HL-60 (cell line): ENCODE measurements around the gene UBR2.
A peak's percentile ranks its signal among the peaks of the same experiment; 100 is the strongest.

ENCODE experiments used
- DNase-seq, 2 experiments: peaks; one replicate each; pipeline ENCODE4 v3.0.0-alpha.2; 2010 to 2020; ENCODE audit warnings: low read depth in 1 of 2, low spot score in 1 of 2
- H3K27ac ChIP-seq: fragments of 250-450 bp; sonication (Bioruptor Pico); replicated peaks from 2 replicates; pipeline ENCODE4 v1.5.1; 2020; ENCODE audit warnings: mild to moderate bottlenecking, moderate library complexity
- H3K27me3 ChIP-seq: fragments of 250-450 bp; sonication (Bioruptor Pico); 2 replicates; pipeline ENCODE4 v1.5.1; 2021; ENCODE audit warnings: mild to moderate bottlenecking, moderate library complexity; ENCODE audit not compliant: insufficient read depth, poor library complexity, severe bottlenecking
- H3K4me3 ChIP-seq: replicated peaks from 2 replicates; pipeline ENCODE4 v1.5.1; 2011; ENCODE audit warnings: mild to moderate bottlenecking, control low read depth, low read length; ENCODE audit not compliant: insufficient read depth
- GABPA ChIP-seq: IDR thresholded peaks from 2 replicates; pipeline ENCODE4 v1.6.1; 2012; ENCODE audit warnings: low read depth
- POLR2AphosphoS5 ChIP-seq: IDR thresholded peaks from 2 replicates; pipeline ENCODE4 v1.6.1; 2012; ENCODE audit warnings: low read depth
- SPI1 ChIP-seq: IDR thresholded peaks from 2 replicates; pipeline ENCODE4 v1.6.1; 2012; ENCODE audit warnings: low read depth, mild to moderate bottlenecking, borderline replicate concordance
- TF ChIP-seq, protein P1 (sequence below): IDR thresholded peaks from 2 replicates; pipeline ENCODE4 v1.6.1; 2012; ENCODE audit warnings: low read depth; ENCODE audit not compliant: insufficient replicate concordance
- TF ChIP-seq, protein P2 (sequence below): IDR thresholded peaks from one replicate; pipeline ENCODE4 v1.5.1; 2011; ENCODE audit warnings: low read length, control low read depth, inconsistent platforms; ENCODE audit not compliant: insufficient read depth

UBR2 gene

DNA sequence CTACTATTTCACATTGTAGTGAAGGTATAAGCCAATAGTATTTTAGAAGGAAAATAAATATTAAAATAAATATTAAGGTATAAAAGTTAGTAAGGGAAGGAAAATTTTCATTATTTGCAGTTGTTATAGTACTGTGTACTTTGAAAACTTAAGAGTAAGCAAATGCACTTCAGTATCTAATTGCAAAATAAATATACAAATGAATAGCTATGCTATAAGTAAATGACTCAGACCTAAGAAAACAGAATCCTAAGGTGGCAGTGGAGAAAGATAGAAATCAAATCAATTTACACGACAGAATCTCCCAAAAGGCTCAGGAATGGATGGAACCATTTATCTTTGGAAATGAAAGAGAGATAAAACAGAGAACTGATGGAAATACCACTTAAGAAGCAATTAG lies 24.7 kb upstream of the UBR2 start:
- Histone ChIP-seq H3K27ac (no peak overlapping the region), H3K4me3 (no peak overlapping the region), H3K27me3 (no peaks in the 10 kb centered on the region)
- no peak for DNase-seq
- TF ChIP-seq POLR2AphosphoS5 (no peak), GABPA (no peak), SPI1 (no peak)
- TF ChIP-seq, protein P1, sequence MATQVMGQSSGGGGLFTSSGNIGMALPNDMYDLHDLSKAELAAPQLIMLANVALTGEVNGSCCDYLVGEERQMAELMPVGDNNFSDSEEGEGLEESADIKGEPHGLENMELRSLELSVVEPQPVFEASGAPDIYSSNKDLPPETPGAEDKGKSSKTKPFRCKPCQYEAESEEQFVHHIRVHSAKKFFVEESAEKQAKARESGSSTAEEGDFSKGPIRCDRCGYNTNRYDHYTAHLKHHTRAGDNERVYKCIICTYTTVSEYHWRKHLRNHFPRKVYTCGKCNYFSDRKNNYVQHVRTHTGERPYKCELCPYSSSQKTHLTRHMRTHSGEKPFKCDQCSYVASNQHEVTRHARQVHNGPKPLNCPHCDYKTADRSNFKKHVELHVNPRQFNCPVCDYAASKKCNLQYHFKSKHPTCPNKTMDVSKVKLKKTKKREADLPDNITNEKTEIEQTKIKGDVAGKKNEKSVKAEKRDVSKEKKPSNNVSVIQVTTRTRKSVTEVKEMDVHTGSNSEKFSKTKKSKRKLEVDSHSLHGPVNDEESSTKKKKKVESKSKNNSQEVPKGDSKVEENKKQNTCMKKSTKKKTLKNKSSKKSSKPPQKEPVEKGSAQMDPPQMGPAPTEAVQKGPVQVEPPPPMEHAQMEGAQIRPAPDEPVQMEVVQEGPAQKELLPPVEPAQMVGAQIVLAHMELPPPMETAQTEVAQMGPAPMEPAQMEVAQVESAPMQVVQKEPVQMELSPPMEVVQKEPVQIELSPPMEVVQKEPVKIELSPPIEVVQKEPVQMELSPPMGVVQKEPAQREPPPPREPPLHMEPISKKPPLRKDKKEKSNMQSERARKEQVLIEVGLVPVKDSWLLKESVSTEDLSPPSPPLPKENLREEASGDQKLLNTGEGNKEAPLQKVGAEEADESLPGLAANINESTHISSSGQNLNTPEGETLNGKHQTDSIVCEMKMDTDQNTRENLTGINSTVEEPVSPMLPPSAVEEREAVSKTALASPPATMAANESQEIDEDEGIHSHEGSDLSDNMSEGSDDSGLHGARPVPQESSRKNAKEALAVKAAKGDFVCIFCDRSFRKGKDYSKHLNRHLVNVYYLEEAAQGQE, result no peak
- TF ChIP-seq, protein P2, sequence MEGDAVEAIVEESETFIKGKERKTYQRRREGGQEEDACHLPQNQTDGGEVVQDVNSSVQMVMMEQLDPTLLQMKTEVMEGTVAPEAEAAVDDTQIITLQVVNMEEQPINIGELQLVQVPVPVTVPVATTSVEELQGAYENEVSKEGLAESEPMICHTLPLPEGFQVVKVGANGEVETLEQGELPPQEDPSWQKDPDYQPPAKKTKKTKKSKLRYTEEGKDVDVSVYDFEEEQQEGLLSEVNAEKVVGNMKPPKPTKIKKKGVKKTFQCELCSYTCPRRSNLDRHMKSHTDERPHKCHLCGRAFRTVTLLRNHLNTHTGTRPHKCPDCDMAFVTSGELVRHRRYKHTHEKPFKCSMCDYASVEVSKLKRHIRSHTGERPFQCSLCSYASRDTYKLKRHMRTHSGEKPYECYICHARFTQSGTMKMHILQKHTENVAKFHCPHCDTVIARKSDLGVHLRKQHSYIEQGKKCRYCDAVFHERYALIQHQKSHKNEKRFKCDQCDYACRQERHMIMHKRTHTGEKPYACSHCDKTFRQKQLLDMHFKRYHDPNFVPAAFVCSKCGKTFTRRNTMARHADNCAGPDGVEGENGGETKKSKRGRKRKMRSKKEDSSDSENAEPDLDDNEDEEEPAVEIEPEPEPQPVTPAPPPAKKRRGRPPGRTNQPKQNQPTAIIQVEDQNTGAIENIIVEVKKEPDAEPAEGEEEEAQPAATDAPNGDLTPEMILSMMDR, result no peak

DNA sequence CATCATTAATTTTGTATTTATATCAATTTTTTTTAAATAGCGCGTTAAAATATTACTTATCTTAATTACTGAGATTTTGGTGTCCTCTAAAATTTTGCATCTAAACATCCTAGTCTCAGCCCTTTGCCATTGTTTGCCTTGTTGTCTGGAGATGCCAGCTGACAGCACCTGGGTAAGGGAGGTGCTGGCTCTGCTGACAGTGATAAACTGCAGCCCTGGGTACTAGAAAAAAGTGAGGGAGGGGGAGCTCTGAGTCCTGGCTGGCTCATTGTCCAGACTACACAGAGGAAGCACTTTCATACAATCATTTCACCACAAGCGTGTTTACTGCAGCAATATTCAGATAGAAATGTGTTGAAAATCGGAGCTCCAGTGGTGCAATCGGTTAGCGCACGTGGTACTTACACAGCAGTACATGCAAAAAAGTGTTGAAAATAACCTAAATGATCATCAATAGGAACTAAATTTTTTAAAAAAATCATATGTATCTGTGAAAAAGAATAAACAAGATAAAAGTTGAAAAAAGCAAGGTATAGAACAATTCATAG lies 18.5 kb upstream of the UBR2 start:
- no peak overlapping the region for H3K4me3 ChIP-seq
- TF ChIP-seq, protein P2, result no peak
- TF ChIP-seq GABPA (no peak), POLR2AphosphoS5 (0 out of 2 replicates have a peak, but pooled peaks have one; percentile 58), SPI1 (peak; percentile 25; the same call in 1 of the 2 replicates)
- TF ChIP-seq, protein P1, result no peak
- DNase-seq, result peak; percentile 91 to 93
- H3K27me3 ChIP-seq, result no peaks in the 10 kb centered on the region
- H3K27ac ChIP-seq, result peak overlapping the region; percentile 45

DNA sequence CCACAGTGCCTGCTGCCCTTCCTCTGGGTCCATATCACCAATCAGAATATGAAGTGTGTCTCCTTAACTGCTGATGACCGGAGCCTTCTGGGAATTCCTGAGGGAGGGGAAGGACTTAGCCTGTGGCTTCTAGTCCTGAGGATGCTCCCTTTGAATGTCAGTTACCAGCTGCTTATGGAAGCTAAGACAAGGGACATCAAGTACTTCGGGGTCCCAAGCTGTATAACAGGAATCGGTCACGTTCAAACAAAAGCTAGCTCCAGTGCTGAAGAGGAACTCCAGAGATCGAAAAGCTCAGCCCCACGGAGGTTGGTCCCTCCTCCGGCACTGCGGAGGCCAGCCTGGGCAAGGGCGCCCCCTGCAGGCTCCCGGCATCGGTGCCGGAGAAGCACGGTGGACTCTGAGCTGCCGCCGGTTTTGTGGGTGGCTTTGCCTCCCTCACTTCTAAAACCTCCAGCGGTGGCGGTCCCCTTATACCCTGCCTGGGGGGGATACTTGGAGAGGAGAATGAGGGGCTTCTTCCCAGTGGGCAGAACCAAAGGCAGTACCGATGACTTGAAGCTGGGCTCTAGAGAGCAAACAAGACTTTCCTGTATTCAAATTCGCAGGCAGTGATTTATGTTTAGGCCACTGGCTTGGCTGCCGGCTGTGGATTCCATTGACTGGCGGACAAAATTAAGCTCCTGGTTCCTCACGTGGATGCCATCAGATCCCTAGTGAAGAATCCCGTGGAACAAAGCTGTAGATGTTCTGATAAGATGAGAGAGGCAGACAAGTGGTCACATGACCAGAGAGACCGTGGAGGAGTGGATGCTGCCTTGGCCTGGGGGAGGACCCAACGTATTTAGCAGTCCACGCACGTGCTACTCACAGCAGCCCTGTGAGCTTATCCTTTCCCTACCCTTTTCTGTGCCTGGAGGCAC lies 16.2 kb upstream of the UBR2 start:
- H3K27ac ChIP-seq, result peak overlapping the region; percentile 53; the same call in 1 of the 2 replicates
- DNase-seq, result peak; percentile 72 to 89
- H3K27me3 ChIP-seq, result no peaks in the 10 kb centered on the region
- H3K4me3 ChIP-seq, result peak overlapping the region; percentile 37
- peak; percentile 82 for TF ChIP-seq SPI1
- no peak for TF ChIP-seq GABPA
- TF ChIP-seq POLR2AphosphoS5, result no peak
- TF ChIP-seq, protein P1, result no peak
- TF ChIP-seq, protein P2, result peak; percentile 92
